Head of caudate nucleus (tissue), 42 donors: Measurements from ENCODE around the gene PNMA1.

Experiments
- DNase-seq, 42 donors: peaks; one replicate each; pipeline versions ENCODE4 v3.0.0 to v3.0.0-alpha.2; 2020 to 2021; ENCODE audit warnings: mixed read lengths in 7 of 42
- intact Hi-C: fragments of 100-400 bp; cut with DNase I; formaldehyde crosslinking; loops from one replicate; pipeline ENCODE4 v1.15.0; 2022

The PNMA1 gene

GRCh38 chr14:73723797-73724661, 9.8 kb upstream of the PNMA1 start:
- peak in 2 of 42 donors; percentile 5 to 38 for DNase-seq

GRCh38 chr14:73723406-73723796, 9.2 kb upstream of the PNMA1 start:
- intact Hi-C loops, result no loop called here
- no peak for DNase-seq

More at GRCh38 chr14:73723797-73724661, 9.8 kb upstream of the PNMA1 start:
- intact Hi-C loops, result no loop called here

- intact Hi-C loops, result no loop called here
Measured at GRCh38 chr14:73722581-73722980, 8.4 kb upstream of the PNMA1 start.

GRCh38 chr14:73721101-73721821, 7.1 kb upstream of the PNMA1 start:
- intact Hi-C loops, result no loop called here
- DNase-seq, result no peak

More at GRCh38 chr14:73722581-73722980, 8.4 kb upstream of the PNMA1 start:
- DNase-seq, result no peak

- no peak for DNase-seq
- intact Hi-C loops, result no loop called here
Measured at GRCh38 chr14:73720636-73721035, 6.5 kb upstream of the PNMA1 start.

GRCh38 chr14:73719791-73720190, 5.6 kb upstream of the PNMA1 start:
- intact Hi-C loops, result no loop called here
- DNase-seq, result no peak

GRCh38 chr14:73719361-73719760, 5.2 kb upstream of the PNMA1 start:
- intact Hi-C loops, result no loop called here
- DNase-seq, result no peak

- peak in 38 of 42 donors; percentile 46 to 86 (median 70) for DNase-seq
- intact Hi-C loops, result no loop called here
Measured at GRCh38 chr14:73718418-73719251, 4.5 kb upstream of the PNMA1 start.

GRCh38 chr14:73717711-73718417, 3.7 kb upstream of the PNMA1 start:
- DNase-seq, result peak in 11 of 42 donors; percentile 25 to 68 (median 38)

GRCh38 chr14:73717266-73717665, 3.1 kb upstream of the PNMA1 start:
- intact Hi-C loops, result no loop called here
- DNase-seq, result peak in 1 of 42 donors; percentile 12

More at GRCh38 chr14:73717711-73718417, 3.7 kb upstream of the PNMA1 start:
- intact Hi-C loops, result no loop called here

GRCh38 chr14:73715707-73716106, 1.5 kb upstream of the PNMA1 start:
- DNase-seq, result no peak
- intact Hi-C loops, result no loop called here

- DNase-seq, result peak in 4 of 42 donors; percentile 26 to 38 (median 34)
- intact Hi-C loops, result no loop called here
Measured at GRCh38 chr14:73714656-73715081, 485 bp upstream of the PNMA1 start.

GRCh38 chr14:73713206-73713802, 880 bp downstream of the PNMA1 start:
- intact Hi-C loops, result loop anchor here (2.0 kb wide), 1 partner anchor 69 kb away; the partner anchor contains the start of gene DNAL1
- peak in 5 of 42 donors; percentile 12 to 40 (median 25) for DNase-seq

GRCh38 chr14:73712540-73713180, 1.5 kb downstream of the PNMA1 start:
- intact Hi-C loops, result loop anchor here (2.0 kb wide), 1 partner anchor 68 kb away; the partner anchor contains the start of gene DNAL1

GRCh38 chr14:73712071-73712506, 2.1 kb downstream of the PNMA1 start:
- intact Hi-C loops, result loop anchor here (2.0 kb wide), 1 partner anchor 67 kb away; the partner anchor contains the start of gene DNAL1
- peak in 1 of 42 donors; percentile 13 for DNase-seq

More at GRCh38 chr14:73712540-73713180, 1.5 kb downstream of the PNMA1 start:
- peak in 24 of 42 donors; percentile 18 to 63 (median 35) for DNase-seq

- DNase-seq, result no peak
- intact Hi-C loops, result no loop called here
Measured at GRCh38 chr14:73710737-73711136, 3.4 kb downstream of the PNMA1 start.

- DNase-seq, result peak in 1 of 42 donors; percentile 8
- intact Hi-C loops, result no loop called here
Measured at GRCh38 chr14:73709904-73710469, 4.2 kb downstream of the PNMA1 start.
